NCI-H2029 (cell line): Measurements from ENCODE around the gene IL18RAP.

Experiments
- DNase-seq: peaks from one replicate; lab custom pipeline; 2025; lab: John Stamatoyannopoulos, UW

Gene IL18RAP

GRCh38 chr2:102423368-102423767 lies 408 bp downstream of the IL18RAP start:
- DNase-seq = no peak

- no peak for DNase-seq
These were observed 1.8 kb downstream of the IL18RAP start for GRCh38 chr2:102424754-102425153.

DNA sequence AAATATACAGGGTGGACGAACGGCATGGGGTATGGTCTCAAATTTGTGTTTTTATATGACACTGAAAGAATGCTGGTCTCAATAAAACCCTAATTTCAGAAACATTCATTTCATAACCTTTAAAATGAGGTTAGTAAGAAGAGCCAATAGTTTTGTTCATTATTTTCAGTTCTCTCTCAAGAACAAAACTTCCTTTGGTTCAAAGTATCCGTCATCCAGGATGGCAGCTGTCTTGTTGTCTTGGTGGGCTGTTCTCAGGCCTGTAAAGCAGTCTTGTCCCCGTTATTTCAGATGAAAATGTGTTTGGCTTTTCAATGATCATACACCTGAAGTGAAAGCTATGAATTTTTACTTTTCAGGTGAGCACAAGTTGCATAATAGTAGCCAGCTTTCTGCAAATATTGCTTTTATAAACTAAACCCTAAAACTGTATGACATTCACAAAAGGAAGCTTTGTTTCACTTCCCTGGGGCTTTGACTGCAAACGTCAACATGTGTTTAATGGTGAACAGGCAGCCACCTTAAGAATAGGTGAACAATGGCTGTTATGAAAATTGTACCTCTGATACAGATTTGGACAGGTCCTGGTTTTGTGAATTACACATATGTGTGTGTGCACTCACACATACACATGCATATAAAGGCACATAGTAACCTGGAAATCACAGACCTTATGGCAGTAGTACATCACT lies 2.6 kb downstream of the IL18RAP start:
- DNase-seq = no peak

- no peak for DNase-seq
These were observed 4.3 kb downstream of the IL18RAP start for GRCh38 chr2:102427249-102427648.

DNA sequence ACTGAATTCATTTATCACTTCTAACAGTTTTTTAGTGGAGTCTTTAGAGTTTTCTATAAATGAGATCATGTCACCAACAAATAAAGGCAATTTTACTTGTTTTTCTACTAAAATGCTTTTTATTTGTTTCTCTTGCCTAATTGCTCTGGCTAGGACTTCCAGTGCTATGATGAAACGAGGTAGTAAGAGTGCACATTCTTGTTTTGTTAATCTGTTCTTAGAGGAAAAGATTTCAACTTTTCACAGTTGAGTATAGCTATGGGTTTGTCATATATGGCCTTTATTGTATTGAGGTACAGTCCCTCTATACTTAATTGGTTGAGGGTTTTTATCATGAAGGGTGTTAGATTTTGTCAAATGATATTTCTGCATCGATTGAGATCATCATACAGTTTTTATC lies 5.6 kb downstream of the IL18RAP start:
- no peak for DNase-seq

DNA sequence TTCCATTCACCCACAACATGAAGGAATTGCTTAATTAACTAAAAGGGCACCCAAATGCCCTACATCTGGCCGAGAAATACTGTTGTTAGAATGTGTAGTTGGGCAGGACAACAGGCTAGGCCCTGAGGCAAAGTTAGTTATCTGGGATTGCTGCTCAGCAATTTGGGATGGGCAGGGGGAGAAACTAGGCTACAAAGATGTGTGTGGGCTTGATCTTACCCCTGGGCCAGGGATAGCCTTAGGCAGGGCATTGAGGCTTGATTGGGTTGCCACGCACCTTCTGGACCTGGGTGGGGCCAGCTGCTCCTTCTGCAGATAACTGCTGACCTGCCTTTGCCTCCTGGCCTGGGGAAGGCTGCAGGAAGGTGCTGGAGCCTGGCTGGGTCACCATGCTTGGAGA lies 9.4 kb downstream of the IL18RAP start:
- DNase-seq = no peak

GRCh38 chr2:102433973-102434654 lies 11.2 kb downstream of the IL18RAP start:
- DNase-seq = no peak

DNA sequence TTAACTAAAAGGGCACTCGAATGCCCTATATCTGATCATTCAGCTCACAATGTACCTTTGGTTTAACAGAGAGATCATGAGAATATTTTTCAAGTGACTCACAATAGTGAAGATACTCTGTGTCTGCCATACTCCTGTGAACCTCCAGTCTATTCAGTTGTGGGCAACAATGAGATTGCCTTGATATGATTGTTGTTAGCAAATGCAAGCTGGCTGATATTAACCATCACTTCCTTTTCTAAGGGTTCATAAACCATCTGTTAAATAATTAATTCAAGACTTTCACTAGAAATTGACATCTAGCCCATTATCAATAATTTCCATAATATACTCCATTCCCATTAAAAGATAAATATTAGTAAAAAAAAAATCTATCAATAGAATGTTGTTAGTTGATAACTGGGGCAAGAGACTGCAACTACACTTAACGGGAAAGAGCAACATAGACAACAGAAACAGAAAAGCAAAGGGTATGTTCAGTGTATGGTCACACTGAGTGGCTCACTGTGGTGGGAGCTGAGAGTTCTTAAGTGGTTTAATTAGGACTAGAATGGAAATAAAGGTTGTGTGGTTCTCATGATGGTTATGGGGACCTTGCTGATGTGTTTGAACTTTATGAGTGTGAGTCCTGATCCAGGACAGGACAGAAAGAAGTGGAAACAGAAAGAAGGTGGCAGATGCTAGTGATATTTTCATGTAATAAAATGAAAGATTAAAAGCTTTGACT lies 11.9 kb downstream of the IL18RAP start:
- DNase-seq = no peak

DNA sequence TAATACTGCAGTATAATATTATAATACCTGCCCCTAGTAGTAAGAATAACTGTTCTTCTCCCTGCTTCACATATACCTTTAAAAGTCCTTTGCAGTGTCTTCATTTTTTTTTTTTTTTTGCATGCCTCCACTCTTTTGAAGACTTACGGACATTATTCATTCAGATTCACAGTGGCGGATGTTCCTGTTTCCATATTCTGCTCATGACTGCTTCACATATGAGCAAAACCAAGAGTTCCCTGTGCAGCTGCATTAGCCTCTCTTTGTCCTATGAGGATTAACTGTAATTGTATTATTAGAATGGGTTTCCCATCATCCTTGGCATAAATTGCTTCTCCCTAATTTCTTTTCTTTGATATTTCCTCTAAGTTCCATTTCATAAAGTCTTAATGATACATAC lies 12.8 kb downstream of the IL18RAP start:
- DNase-seq = no peak

- no peak for DNase-seq
These were observed 13.4 kb downstream of the IL18RAP start for GRCh38 chr2:102436323-102436722.

- DNase-seq = no peak
These were observed 14.2 kb downstream of the IL18RAP start for GRCh38 chr2:102437122-102437521.

- DNase-seq = no peak
These were observed 15.2 kb downstream of the IL18RAP start for GRCh38 chr2:102438111-102438510.

DNA sequence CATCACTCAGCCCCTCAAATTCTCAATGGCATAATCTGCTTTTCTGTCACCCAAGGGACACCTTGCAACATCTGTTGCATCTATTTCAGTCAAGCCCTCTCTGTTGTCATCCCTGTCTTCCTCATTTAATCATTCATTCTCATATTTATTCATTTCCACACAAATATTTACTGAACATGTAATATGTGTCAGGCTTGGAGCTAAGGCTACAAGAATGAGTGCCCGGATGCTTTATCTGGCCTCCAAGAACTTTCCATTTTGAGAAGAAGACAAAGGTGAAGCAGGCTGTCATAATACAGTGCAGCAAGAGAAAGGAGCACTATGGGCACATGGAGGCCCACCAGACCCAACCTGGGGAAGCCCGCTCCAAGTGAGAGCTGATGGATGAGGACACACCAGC lies 15.6 kb downstream of the IL18RAP start:
- no peak for DNase-seq

- no peak for DNase-seq
These were observed 16.2 kb downstream of the IL18RAP start for GRCh38 chr2:102439065-102439695.

- DNase-seq = no peak
These were observed 20.2 kb downstream of the IL18RAP start for GRCh38 chr2:102442967-102443828.

DNA sequence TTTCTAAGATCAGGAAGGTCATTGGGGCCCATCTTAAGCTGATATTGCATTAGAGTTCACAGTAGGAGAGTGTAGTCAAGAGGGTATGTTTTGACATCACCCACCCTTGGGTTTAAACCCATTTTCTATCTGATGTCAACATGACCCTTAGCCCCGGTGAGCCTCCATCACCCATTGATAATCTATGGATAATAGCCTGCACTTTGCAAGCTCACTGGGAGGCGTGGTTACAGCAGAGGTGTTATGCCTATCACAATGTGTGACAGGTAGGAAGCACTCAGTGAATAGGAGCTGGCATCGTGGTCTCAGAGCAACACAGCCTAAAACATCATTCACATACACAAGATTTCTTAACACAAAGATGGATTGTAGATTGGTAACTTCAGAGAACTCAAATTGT lies 21.3 kb downstream of the IL18RAP start:
- DNase-seq = no peak

DNA sequence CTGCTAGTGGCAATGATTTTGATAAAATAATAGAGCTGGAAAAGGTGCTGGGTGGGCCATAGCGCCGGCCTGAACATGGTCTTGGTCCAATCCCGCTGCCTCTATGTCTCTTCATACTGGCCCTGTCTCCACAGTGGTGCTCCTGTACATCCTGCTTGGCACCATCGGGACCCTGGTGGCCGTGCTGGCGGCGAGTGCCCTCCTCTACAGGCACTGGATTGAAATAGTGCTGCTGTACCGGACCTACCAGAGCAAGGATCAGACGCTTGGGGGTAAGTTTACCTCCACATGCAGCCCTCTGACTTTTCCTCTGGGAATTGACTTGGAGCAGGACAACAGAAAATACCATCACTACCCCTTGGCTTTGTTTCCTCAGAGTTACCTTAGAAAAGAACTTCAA lies 24.0 kb downstream of the IL18RAP start:
- no peak for DNase-seq

DNA sequence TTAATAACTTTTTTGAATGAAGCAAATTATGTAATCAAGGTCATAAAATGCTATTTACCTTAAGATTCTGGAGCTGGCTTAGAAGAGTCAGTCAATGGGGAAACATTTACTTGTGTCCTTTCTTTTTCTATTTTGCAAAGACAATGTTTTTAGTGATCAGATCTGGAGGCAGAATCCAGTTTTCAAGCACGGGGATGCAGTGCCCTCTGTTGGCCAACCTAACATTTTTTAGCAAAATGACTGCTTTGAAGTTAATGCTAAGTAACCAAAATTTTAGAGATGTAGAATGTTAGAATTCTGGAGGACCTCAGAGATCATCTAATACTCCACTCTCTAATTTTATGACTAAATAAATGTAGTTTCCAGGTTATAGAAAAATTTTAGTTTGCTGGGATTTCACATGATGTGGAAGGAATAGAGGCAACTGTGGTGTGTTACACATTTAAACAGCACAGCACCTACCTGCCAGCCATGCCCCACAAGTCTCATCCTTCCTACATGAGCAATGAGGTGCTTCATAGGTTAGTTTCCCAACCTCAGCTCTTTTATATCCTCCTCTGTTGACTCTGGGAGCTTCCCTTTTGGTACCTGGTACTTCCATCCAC lies 26.5 kb downstream of the IL18RAP start:
- no peak for DNase-seq

GRCh38 chr2:102451968-102452367 lies 29.0 kb downstream of the IL18RAP start:
- DNase-seq = no peak

DNA sequence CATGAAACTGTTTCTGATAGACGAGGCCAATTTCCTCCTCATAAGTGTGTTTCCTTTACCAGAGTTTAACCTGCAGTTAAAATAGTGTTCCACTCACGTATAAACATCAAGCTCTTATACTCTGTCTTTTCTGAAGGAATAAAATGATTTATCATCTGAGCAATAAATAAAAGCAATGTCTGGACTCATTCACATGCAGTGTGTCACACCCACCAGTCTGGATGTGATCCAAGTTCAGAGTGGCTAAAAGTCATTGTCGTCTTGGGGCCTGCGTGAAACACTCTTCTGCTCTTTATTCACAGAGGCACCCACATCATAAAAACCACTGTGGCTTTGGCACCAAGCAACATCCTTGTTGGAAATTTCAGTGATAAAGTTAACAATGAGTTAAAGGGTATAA lies 30.5 kb downstream of the IL18RAP start:
- no peak for DNase-seq

GRCh38 chr2:102455061-102455670 lies 32.2 kb downstream of the IL18RAP start:
- no peak for DNase-seq
